ES-I3 (cell line): ENCODE data around the gene IBA57.

Experiments used
- H3K36me3 ChIP-seq: 2 replicates; pipeline ENCODE4 v1.6.1; 2013; ENCODE audit warnings: mild to moderate bottlenecking, low read length, control low read depth, moderate library complexity; ENCODE audit not compliant: insufficient read depth
- H3K4me1 ChIP-seq: 2 replicates; pipeline ENCODE4 v1.6.1; 2013; ENCODE audit warnings: mild to moderate bottlenecking, control low read depth, low read length; ENCODE audit not compliant: insufficient read depth
- H3K9ac ChIP-seq: 2 replicates; pipeline ENCODE4 v1.6.1; 2013; ENCODE audit warnings: low read depth, mild to moderate bottlenecking, low read length, moderate library complexity
- H3K9me3 ChIP-seq: 2 replicates; pipeline ENCODE4 v1.6.1; 2013; ENCODE audit warnings: mild to moderate bottlenecking, low read length, moderate library complexity; ENCODE audit not compliant: control insufficient read depth, insufficient read depth

The IBA57 gene

DNA sequence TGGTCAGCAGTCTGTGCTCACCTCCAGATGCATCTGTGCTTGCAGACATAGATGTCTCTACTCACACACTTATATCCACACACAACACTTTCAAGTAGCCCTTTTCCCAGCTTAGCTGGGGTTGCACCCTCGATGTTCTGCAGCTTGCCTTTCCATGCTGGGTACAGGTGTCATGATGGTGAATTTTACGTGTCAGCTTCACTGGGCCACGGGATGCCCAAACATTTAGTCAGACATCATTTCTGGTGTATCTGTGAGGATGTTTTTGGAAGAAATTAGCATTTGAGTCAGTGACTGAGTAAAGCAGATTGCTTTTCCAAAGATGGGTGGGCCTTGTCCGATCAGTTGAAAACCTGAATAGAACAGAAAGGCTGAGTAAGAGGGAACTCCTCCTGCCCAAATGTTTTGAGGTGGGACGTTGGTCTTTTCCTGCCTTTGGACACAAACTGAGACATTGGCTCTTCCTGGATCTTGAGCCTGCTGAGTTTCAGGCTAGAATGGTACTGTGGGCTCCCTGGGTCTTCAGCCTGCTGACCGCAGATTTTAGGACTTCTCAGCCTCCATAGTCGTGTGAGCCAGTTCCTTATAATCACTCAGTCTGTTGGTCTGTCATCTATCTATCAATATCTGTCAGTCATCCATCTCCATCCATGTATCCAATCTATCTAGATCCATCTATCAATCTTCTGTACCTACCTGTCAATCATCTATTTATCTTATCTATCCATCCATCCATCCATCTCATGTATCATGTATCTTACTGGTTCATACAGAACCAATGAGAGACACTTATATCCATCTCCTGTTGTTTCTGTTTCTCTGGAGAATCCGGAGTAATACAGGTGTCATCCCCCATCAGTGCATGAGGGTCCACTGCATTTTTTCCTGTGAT lies 29.6 kb downstream of the IBA57 start:
- no peak overlapping the region for H3K9ac ChIP-seq
- H3K36me3 ChIP-seq = no peaks in the 10 kb centered on the region
- peaks cover 9% of the 10 kb centered on the region for H3K9me3 ChIP-seq
- no peaks in the 10 kb centered on the region for H3K4me1 ChIP-seq

- H3K9me3 ChIP-seq = peaks cover 9% of the 10 kb centered on the region
Measured at GRCh38 chr1:228197555-228198147, 32.0 kb downstream of the IBA57 start.

GRCh38 chr1:228198977-228199590 lies 33.5 kb downstream of the IBA57 start:
- Histone ChIP-seq H3K9me3 (peaks cover 9% of the 10 kb centered on the region), H3K4me1 (no peaks in the 10 kb centered on the region), H3K36me3 (no peaks in the 10 kb centered on the region), H3K9ac (no peak overlapping the region)

More at GRCh38 chr1:228197555-228198147, 32.0 kb downstream of the IBA57 start:
- Histone ChIP-seq H3K9ac (no peak overlapping the region), H3K36me3 (no peaks in the 10 kb centered on the region), H3K4me1 (no peaks in the 10 kb centered on the region)

- Histone ChIP-seq H3K36me3 (no peaks in the 10 kb centered on the region), H3K9me3 (no peaks in the 10 kb centered on the region), H3K9ac (no peak overlapping the region), H3K4me1 (no peaks in the 10 kb centered on the region; the same call in 1 of the 2 replicates)
Measured at GRCh38 chr1:228204958-228205357, 39.4 kb downstream of the IBA57 start.

- H3K9ac ChIP-seq = no peak overlapping the region
- H3K36me3 ChIP-seq = no peaks in the 10 kb centered on the region
- H3K9me3 ChIP-seq = no peaks in the 10 kb centered on the region
- H3K4me1 ChIP-seq = no peaks in the 10 kb centered on the region; the same call in 1 of the 2 replicates
Measured at GRCh38 chr1:228205526-228206436, 40.2 kb downstream of the IBA57 start.

- Histone ChIP-seq H3K9me3 (no peaks in the 10 kb centered on the region), H3K36me3 (no peaks in the 10 kb centered on the region), H3K4me1 (no peaks in the 10 kb centered on the region; the same call in 1 of the 2 replicates), H3K9ac (no peak overlapping the region)
Measured at GRCh38 chr1:228206582-228207351, 41.2 kb downstream of the IBA57 start.

DNA sequence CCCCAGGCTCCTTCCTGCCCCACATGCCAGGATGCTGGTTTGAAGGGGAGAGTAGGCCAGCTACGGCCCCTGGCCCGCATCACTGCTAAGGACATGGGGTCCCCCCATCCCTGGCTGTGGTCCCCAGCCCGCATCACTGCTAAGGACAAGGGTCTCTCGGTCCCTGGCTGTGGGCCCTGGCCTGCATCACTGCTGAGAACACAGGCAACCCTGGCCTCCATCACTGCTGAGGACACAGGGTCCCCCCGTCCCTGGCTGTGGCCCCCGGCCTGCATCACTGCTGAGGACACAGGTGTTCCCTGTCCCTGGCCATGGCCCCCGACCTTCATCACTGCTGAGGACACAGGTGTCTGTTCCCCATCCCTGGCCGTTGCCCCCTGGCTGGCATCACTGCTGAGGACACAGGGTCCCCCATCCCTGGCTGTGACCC lies 41.8 kb downstream of the IBA57 start:
- no peaks in the 10 kb centered on the region for H3K36me3 ChIP-seq
- no peaks in the 10 kb centered on the region for H3K9me3 ChIP-seq

DNA sequence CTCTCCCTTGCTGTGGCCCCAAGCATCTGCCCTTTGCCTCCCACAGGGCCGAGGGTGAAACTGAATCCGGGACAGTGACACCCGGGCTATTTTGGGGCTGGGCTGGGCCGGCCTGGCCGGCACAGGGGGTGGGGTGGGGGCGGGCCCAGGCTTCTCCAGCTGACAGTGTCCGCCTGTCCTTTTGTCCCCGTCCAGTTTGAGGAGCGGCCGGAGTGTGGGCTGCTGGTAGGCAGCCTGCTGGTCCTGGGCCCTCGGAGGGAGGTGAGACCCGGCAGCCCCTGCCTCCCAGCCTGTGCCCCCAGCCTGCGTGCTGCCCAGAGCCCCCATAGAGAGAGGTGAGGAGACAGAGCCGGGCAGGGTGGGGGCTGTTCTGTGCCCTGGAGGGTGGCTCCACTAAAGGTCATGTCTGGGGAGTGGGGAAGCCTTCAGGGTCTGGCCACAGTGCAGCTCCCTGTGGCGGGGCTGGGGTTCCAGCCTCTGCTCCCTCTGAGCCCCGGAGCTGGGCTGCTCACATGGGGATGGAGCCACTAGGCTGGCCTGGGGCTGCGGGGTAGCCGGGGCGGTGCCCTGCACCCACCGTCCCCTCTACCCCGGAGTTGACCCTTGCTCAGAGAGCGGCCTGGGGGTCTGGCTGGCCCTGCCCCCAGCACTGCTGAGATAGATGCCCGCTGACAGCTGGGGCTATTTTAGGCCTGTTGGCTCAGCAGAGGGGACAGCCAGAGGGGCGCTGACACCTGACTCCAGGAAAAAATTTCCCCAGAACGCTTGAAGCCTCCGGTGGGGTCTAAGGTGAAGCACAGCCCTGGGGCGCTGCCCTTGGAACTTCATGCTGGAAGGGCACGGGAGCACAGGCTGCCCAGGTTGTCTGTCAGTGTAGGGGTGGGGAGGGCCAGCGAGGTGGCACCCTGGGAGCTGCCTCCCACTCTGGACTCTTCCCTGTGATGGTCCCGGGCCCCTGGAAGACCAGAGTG lies 42.5 kb downstream of the IBA57 start, which contains the start of gene OBSCN:
OBSCN (plus strand) TSS at position 194 of the 971 bp plus-strand sequence. CDS start 3,740 bp downstream, outside the sequence.
- Histone ChIP-seq H3K36me3 (no peaks in the 10 kb centered on the region), H3K9ac (no peak within 1 kb of the TSS), H3K9me3 (no peaks in the 10 kb centered on the region), H3K4me1 (no peaks in the 10 kb centered on the region; the same call in 1 of the 2 replicates)

More for the DNA sequence above, 41.8 kb downstream of the IBA57 start:
- Histone ChIP-seq H3K4me1 (no peaks in the 10 kb centered on the region; the same call in 1 of the 2 replicates), H3K9ac (no peak overlapping the region)

DNA sequence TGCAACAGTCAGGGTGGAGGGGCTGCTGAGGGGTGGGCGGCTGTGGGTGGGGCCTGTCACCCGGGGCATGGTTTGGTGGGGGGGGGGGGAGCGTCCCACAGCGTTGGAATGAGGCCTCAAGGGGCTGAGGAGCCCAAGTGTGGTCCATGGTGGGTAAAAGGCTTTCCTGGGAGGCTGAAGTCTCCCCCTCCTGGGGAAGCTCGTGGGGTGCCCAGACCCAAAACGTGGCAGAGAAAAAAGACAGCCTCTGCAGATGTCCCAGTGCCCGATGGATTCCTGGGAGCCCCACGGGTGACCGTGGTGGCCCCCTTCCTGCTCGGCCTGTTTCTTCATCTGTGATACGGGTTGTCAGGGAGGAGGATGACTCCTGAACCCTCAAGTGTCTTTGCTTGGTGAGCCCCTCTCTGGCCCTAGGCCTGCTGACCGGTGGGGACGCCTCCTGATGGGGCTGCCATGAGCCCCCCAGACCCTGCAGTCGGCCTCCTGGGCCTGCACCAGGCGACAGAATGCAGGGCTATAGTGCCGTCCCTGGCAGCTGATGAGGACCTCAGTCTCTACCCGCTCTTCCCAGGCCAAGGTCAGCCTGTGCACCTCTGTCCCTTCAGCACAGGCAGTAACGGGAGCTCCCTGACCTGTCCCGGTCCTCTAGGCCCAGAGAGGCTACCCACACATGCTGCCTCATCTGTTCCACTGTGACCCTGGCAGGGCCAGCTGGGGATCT lies 43.4 kb downstream of the IBA57 start:
- Histone ChIP-seq H3K9me3 (no peaks in the 10 kb centered on the region), H3K36me3 (no peaks in the 10 kb centered on the region), H3K9ac (no peak overlapping the region), H3K4me1 (no peaks in the 10 kb centered on the region; the same call in 1 of the 2 replicates)

DNA sequence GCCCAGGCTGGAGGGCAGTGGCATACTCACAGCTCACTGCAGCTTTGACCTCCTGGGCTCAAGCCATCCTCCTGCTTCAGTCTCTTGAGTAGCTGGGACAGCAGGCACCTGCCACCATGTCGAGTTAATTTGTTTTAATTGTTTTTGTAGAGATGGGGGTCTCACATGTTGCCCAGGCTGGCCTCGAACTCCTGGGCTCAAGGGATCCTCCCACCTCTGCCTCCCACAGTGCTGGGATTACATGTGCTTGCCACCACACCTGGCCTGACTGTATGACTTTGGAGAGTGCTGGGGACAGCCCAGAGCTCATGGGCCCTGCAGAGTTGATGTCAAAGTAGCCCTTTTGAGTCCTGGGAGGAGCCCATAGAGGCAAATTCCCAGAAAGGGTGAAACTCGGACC lies 44.1 kb downstream of the IBA57 start:
- Histone ChIP-seq H3K9me3 (no peaks in the 10 kb centered on the region), H3K36me3 (no peaks in the 10 kb centered on the region; the same call in 1 of the 2 replicates), H3K4me1 (no peaks in the 10 kb centered on the region; the same call in 1 of the 2 replicates), H3K9ac (no peak overlapping the region)

GRCh38 chr1:228210076-228210651 lies 44.6 kb downstream of the IBA57 start:
- Histone ChIP-seq H3K9me3 (no peaks in the 10 kb centered on the region), H3K4me1 (no peaks in the 10 kb centered on the region; the same call in 1 of the 2 replicates)

More at GRCh38 chr1:228210076-228210651, 44.6 kb downstream of the IBA57 start:
- no peak overlapping the region for H3K9ac ChIP-seq
- no peaks in the 10 kb centered on the region; the same call in 1 of the 2 replicates for H3K36me3 ChIP-seq
